ENCODE data around the gene MRPS27.

GRCh38 chr5:72231991-72232703, 87.9 kb downstream of the MRPS27 start:
- no peak for TF ChIP-seq AGO1 (IDR thresholded peaks at IDR 0.05; ENCODE audit: low read depth, low read length, poor library complexity, severe bottlenecking)
- no peak for TF ChIP-seq EZH2 (conservative IDR thresholded peaks at IDR 0.05; ENCODE audit: low read depth, low read length)
- TF ChIP-seq, protein P1, sequence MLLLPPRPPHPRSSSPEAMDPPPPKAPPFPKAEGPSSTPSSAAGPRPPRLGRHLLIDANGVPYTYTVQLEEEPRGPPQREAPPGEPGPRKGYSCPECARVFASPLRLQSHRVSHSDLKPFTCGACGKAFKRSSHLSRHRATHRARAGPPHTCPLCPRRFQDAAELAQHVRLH (CRISPR knock-in tag; IDR thresholded peaks at IDR 0.05; ENCODE audit: borderline replicate concordance, low read depth): no peak
- no peak for TF ChIP-seq MEIS2 (CRISPR knock-in tag; IDR thresholded peaks at IDR 0.05)
- TF ChIP-seq CEBPB (IDR thresholded peaks at IDR 0.05; ENCODE audit: borderline replicate concordance, low read depth, low read length): no peak
- TF ChIP-seq ZNF777 (CRISPR knock-in tag; IDR thresholded peaks at IDR 0.05): no peak
- no peak for TF ChIP-seq SIN3A (IDR thresholded peaks at IDR 0.05; ENCODE audit: borderline replicate concordance, low read depth, low read length)
- TF ChIP-seq PREB (CRISPR knock-in tag; IDR thresholded peaks at IDR 0.05): no peak
- TF ChIP-seq CTCF (CRISPR knock-in tag; IDR thresholded peaks at IDR 0.05): no peak
- TF ChIP-seq ZNF234 (CRISPR knock-in tag; conservative IDR thresholded peaks at IDR 0.05): no peak
- no peak for TF ChIP-seq ZNF549 (CRISPR knock-in tag; IDR thresholded peaks at IDR 0.05)
- TF ChIP-seq, protein P2, sequence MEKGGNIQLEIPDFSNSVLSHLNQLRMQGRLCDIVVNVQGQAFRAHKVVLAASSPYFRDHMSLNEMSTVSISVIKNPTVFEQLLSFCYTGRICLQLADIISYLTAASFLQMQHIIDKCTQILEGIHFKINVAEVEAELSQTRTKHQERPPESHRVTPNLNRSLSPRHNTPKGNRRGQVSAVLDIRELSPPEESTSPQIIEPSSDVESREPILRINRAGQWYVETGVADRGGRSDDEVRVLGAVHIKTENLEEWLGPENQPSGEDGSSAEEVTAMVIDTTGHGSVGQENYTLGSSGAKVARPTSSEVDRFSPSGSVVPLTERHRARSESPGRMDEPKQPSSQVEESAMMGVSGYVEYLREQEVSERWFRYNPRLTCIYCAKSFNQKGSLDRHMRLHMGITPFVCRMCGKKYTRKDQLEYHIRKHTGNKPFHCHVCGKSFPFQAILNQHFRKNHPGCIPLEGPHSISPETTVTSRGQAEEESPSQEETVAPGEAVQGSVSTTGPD (CRISPR knock-in tag; IDR thresholded peaks at IDR 0.05): no peak
- TF ChIP-seq, protein P3, sequence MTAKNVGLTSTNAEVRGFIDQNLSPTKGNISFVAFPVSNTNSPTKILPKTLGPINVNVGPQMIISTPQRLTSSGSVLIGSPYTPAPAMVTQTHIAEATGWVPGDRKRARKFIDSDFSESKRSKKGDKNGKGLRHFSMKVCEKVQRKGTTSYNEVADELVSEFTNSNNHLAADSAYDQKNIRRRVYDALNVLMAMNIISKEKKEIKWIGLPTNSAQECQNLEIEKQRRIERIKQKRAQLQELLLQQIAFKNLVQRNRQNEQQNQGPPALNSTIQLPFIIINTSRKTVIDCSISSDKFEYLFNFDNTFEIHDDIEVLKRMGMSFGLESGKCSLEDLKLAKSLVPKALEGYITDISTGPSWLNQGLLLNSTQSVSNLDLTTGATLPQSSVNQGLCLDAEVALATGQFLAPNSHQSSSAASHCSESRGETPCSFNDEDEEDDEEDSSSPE (CRISPR knock-in tag; IDR thresholded peaks at IDR 0.05): no peak
- TF ChIP-seq ZNF224 (CRISPR knock-in tag; IDR thresholded peaks at IDR 0.05): no peak

Measured in HepG2 (cell line).